Stimulated activated CD4-positive, alpha-beta T cell treated with anti-CD3 and anti-CD28 coated beads, Interleukin-1b, Interleukin-23, amount 100 ng/mL, for 4 hours (primary cell): ENCODE measurements around the gene MAP3K13.

Experiments
- DNase-seq, 2 donors: peaks; one replicate each; pipeline ENCODE4 v3.0.0-alpha.2; 2020; ENCODE audit warnings: low read depth in 2 of 2

The MAP3K13 gene, protein sequence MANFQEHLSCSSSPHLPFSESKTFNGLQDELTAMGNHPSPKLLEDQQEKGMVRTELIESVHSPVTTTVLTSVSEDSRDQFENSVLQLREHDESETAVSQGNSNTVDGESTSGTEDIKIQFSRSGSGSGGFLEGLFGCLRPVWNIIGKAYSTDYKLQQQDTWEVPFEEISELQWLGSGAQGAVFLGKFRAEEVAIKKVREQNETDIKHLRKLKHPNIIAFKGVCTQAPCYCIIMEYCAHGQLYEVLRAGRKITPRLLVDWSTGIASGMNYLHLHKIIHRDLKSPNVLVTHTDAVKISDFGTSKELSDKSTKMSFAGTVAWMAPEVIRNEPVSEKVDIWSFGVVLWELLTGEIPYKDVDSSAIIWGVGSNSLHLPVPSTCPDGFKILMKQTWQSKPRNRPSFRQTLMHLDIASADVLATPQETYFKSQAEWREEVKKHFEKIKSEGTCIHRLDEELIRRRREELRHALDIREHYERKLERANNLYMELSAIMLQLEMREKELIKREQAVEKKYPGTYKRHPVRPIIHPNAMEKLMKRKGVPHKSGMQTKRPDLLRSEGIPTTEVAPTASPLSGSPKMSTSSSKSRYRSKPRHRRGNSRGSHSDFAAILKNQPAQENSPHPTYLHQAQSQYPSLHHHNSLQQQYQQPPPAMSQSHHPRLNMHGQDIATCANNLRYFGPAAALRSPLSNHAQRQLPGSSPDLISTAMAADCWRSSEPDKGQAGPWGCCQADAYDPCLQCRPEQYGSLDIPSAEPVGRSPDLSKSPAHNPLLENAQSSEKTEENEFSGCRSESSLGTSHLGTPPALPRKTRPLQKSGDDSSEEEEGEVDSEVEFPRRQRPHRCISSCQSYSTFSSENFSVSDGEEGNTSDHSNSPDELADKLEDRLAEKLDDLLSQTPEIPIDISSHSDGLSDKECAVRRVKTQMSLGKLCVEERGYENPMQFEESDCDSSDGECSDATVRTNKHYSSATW

DNA sequence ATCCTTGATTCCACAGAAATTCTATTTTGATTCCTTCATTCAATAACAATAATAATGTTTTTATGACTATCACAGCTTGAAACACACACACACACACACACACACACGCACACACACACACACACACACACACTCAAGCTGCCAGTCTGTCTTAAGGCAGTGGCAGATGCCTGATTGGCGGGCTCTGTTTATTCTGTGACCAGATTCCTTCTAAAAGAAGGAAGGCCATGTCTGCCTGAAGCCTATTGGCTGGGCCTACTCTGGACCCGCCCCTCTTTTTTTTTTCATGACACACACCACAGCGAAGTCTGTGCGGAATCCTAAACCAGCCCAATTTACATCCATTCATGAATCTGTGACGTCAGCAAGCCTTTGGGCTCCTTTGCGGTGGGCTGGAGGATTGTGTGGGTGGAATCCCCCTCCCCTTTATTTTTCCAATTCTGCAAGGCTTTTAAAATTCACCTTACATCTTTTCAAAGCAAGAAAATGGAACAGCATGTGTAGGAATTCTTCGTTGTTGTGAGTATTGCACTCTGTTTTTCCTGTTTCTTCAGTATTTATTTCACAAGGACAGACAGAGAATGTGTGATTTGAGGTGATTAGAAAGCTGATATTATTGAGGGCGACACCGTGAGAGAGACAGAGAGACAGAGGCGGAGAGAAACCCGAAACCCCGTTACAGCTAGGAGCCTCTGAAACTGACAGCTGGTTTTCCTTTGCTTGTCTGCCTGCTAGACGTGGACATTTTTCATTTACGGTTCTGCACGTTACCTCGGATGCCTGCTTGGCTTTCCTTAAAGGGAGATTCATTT, at the start of gene MAP3K13:
Gene MAP3K13, plus strand, starts transcription at position 287 of the 812 bp plus-strand sequence. CDS start 65,446 bp downstream, outside the sequence.
- DNase-seq, result peak in 1 of 2 donors; percentile 3

DNA sequence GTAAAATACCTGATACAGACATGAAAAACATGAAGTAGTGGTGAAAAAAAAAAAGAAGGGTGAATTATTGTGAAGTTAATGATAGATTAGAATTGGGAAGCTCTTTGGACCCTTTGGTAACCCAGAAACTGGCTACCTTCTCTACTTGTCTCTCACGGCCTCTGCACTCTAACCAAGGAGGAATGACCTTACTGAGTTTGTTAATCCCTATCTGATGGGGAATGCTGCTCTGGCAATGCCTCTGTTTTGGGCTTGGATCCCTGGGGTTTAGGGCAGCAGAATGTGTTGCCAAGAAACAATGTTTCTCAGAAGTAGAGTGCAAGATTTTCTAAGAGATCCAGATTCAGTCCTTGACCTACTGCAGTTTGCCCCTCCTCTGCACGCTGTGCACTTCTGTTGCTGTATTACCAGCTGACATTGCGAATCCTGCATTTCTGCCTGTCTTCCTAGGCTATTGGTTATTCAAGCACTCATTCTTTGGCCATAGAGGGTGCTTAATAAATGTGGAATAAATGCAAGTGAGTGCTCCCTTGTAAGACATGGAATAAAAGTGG, 49.2 kb upstream of the MAP3K13 start:
- no peak for DNase-seq

DNA sequence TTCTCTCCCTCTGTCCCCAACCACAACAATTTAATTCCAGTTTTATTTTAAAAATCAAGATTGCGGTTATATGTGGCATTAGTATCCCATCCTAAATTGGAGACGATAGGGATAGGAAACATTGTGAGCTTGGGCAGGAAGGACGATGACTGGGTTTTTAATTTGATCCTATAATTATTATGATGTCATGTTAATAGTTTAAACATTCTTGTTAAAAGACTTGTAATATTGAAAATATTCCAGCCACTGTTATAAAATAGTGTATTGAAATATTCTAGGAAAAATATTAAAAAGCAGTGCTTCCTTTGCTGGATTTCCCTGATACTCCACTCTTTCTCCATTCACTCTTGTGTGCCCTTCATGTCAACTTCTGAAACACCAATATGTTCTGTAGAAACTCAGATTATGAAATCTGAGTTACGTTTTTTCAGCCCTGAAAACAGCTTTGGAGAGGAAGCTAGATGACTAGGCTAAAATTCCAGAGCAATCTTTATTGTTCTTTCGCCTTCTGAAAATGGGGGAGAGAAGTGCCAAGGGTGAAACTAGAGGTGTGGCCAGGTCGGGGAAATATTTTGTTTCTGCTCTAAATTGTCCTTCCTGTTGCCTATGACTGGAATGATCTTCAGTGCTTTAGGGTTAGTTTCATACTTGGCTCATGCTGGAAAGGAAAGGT, 46.1 kb upstream of the MAP3K13 start:
- DNase-seq, result no peak

DNA sequence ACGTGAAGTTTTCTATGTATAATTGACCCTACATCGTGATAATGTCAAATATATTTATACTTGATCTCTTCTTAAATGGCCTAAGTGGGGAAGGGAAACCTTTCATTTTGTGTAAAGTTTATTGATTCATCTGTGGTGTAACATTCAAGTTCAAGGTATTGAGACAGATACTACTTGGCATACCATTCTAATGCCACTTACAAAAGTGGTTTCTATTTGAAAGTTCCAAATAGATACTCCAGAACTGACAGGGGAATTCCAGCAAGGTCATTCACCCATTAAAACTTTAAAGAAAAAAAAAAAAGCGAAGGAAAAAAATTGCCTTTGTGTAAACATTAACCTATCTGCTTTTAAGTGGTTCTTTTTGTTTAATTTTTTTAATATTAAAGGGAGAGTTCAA, 45.3 kb upstream of the MAP3K13 start:
- no peak for DNase-seq

DNA sequence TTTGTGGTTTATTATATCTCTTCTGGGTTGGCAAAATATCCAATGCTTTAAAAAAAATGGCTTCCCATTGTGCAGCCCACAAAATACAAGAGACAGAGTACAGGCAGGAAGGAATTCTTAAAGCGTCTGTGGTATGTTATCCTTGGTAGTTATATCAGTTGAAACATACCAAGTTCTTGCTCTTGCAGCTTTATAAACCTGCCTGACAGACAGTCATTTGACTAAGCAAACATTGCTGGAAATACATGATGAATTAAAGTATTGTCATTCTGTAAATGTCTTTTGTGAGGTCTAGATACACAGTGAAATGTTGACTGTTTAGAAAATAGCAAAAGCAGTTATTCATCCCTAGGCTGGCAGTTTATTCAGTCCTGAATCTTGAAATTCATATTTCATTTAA, 44.8 kb upstream of the MAP3K13 start:
- no peak for DNase-seq

DNA sequence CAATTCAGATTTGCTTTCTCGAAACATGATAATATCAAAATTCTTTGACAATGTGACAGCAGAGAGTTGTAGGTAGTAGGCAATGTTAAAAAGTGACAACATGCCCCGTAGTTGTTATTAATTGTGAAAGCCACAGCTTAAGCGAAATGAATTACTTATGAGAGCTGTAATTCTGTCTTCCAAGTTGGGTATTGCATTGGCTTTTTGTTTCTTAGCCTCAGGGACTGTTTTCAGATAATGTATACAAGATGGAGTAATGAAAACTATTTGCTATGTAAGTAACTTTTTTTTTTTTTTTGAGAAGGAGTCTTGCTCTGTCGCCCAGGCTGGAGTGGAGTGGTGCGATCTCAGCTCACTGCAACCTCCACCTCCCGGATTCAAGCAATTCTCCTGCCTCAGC, 43.1 kb upstream of the MAP3K13 start:
- DNase-seq, result no peak

DNA sequence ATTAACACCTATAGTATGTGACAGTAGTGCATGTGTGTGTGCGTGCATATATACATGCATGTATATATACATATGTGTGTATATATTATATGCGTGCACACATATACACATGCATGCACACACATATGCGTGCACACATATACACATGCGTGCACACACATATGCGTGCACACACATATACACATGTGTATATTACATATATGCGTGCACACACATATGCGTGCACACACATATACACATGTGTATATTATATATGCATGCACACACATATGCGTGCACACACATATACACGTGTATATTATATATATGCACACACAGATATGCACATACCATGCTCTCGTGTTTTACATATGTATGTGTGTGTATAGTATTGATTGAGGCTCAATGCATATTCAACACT, 42.0 kb upstream of the MAP3K13 start:
- no peak for DNase-seq

DNA sequence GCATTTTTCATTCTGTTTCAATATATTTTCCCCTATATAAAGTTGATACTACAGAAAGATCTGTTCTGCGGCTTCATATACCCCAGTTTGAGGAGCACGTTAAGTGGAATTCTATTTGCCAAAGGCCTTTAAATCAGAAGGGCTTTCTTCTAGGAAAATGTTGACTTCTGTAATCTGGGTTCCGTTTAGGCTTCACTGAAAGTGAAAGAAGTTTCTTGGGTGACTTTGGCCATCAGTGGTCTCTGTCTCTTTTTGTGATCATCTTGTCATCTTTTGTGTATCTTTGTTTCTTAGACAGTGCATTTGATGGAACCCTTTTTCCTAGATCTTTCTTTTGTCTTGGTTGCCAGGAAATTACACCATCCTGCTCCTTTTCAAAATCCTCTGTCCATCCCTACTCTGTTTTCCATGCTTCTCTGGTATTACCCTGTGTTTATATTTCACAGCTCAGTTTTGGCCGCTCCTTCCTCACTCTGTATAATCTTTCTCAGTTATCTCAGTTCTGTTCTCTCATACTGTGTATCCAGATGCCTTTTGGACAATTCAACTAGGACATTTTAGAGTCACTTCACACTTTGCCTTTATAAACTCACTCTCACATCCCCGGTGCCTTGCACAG, 40.7 kb upstream of the MAP3K13 start:
- no peak for DNase-seq

DNA sequence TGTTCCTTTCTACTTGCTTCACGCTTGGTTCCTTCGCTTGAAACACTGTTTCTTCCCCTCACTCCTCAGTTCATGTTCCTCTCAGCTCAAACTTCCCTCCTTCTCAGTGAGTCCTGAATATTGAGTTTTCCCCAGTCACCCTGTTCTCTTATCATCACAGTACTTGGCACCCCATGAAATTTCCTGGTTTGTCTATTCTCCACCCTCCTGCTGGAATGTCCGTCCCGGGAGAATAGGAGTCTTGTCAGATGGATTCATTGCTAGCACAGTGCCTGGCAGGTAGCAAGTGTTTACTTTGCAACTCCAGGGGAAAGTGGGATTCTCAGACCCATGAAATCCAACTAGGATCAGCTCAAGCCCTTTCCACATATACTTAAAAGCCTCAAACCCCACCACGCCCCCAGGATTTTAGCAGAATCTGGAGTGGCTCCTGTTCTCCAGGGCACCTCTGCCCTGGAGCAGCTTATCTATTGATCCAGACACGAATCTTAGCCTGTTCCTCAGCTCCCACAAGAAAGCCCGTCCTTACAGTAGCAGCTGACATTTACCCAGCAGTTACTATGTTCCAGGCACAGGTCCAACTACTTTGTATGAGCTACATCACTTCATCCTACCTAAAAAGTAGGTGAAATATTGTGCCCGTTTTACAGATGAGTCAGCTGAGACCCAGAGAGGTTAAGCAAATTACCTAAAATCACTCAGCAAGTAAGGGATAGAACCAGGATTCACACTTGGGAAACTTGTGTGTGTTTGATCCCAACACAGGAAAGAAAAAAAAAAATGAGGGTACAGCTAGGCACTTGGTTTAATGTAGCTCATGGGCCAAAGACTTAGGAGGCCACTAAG, 36.8 kb upstream of the MAP3K13 start:
- no peak for DNase-seq

DNA sequence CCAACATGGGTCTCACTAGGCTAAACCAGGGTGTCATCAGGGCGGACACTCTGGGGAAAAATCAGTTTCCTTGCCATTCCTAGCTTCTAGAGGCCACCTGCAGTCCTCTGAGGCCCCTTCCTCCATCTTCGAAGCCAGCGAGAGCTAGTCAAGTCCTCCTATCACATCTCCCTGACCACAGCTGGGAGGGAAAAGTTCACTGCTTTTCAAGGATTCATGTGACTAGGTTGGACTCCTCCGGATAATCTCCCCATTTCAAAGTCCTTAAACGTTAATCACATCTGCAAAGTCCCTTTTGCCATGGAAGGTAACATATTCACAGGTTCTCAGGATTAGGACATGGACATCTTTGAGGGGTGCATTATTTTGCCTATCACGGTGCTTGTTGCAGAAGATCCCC, 35.9 kb upstream of the MAP3K13 start:
- DNase-seq, result no peak

DNA sequence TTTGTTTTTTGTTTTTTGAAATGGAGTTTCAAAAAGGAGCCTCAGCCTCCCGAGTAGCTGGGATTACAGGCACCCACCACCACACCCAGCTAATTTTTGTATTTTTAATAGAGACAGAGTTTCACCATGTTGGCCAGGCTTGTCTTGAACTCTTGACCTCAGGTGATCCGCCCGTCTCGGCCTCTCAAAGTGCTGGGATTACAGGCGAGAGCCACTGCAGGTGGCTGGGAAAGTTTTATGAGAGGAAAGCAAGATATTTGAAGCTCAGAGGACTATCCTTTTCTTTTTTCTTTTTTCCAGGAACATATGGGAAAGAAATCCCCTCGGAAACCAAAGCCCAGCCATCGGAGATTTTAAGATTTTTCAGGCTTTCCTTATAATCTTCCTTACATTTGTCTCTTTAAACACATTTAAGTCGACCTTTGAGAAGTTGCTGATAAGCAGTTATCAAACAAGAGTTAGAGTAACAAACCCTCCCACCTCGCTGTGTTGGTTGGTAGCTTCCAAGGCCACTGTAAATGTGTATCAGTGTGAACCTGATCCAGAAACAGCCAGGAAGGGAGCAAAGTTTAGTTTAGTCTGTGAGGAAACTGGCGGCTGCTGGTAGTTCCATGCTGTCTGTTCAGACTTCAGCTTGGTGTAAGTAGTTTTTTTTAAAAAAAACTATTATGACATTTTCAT, 34.5 kb upstream of the MAP3K13 start:
- no peak for DNase-seq

DNA sequence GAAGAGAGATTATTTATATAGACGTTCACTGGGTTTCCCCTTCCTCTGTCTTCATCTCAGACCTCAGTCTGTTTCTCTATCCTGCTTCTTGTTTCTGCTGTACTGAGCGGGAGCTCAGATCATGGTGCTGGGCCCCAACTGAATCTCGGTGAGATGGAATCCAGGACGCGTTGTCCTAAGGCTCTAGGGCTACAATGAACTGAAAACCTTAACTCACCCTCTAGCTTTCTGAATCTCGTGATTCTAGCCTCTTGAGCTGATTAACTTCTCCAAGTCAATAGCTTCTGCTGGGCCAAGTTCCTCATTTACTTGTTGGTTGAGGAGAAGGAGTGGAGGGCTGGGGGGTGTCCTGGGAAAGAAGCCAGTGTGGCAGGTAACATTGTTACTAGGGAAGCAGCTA, 32.7 kb upstream of the MAP3K13 start:
- DNase-seq, result no peak

DNA sequence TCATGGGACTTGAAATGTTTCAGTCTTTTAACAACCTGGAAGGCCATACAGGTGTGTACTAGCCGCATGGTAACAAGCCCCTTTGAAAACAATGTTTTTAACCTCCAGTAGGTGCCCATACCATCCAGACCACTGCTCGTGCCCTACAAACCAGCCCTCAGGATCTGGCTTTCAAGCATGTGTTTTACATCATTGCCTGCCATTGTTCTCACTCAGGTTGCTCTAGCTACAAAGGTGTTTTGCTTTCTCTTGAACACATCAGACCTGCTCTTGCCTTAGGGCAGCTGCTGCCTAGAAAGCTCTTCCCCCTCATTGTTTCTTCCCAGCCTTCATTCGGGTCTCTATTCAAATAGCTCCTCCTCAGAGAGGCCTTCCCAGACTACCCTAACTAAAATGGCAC, 32.3 kb upstream of the MAP3K13 start:
- no peak for DNase-seq

DNA sequence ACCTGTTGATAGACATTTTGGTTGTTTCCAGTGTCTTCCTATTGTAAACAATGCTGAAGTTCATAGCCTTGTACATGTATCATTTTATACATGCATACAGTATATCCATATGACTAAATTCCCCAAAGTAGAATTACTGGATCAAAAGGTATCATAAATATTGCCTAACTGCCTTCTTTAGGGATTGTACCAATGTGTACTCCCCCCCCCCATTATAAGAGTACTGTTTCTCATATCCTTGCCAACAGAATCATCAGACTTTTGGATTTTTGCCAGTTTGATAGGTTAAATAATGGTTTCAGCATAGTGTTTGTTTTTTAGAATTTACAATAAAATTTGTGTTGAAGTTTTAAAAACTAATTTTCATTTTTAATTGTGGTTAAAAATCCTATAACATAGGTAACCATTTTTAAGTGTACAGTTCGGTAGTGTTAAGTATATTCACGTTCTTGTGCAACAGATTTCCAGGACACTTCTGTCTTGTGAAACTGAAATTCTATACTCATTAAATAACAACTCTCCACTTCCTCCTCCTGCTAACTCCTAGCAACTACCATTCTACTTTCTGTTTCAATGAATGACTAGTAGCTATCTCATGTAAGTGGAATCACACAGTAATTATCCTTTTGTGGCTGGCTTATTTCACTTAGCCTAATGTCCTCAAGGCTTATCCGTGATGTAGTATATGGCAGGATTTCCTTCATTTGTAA, 30.8 kb upstream of the MAP3K13 start:
- DNase-seq, result no peak

DNA sequence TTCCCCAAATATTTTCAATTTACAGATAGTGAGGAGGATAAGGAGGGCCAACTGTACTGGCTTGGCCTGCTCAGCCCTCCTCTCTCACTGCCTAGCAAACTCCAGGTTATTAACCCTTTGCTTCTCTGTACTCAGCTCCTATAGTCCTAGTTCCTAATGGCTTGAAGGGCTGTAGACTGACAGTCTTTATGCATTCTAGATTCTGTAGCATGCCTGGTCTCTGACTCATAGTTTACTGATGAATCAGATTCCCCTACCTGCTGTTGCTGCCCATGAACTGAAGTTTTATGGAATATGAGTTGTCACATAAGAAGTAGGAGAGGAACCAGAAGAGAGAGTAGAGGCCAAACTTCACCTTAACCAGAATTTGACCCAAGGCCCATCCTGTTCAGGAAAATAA, 27.1 kb upstream of the MAP3K13 start:
- DNase-seq, result no peak

DNA sequence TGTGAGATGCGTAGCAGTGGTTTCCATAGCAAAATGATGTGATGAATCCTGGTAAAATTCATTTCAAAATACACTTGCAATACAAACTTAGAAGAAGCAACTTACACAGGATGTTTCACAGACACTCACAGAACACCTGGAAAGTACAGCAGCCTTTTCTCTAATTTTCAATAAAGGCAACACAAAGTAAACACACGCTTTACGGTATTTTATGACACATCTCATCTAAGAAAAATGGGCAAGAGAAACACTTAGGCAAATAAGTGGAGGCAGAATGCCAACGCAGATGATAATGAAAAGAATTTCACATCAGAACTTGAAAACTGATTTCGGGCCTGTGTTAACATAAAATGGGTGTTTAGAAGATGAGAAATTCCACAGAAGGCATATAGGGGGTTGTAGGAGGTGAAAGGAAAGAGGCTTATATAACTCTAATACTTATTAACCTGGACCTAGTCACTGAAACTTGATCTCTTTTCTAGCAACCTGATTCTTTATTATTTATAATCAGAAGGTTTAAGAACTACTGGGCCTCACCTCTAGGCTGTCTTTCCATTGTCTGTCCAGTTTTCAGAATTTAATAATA, 25.6 kb upstream of the MAP3K13 start:
- no peak for DNase-seq

DNA sequence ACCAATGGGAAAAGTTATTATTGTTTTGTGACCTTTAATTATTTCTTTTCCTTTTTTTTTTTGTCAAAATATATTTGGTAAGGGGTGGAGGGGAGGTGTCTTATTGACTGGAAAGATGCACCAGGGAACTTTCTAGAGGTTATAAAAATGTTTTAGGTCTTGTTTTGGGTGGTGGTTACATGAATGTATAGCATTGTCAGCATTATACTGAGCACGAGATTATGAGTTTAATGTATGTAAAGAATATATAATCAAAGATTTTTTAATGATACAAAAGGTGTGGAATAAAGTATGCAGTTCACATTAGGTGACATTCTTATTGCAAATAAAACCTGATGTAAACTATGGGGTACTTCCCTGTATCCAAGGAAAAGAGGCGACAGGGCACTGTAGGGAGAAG, 23.0 kb upstream of the MAP3K13 start:
- DNase-seq, result no peak

DNA sequence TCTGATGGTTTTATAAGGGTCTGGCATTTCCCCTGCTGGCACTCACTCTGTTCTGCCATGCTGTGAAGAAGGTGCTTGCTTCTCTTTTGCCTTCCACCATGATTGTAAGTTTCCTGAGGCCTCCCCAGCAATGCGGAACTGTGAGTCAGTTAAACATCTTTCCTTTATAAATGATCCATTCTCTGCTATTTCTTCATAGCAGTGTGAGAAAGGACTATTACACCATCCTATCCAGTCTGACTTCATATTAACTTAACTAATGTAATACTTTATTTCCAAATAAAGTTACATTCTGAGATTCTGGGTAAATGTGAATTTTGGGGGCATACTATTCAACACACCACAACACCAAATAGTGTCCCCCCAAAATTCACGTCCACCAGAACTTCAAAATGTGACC, 22.2 kb upstream of the MAP3K13 start:
- no peak for DNase-seq
